HEK293 (cell line): ENCODE data around the gene SLX4.

Source experiments
- CTCF ChIP-seq: fragments of 450-650 bp; formaldehyde crosslinking; IDR thresholded peaks from 2 replicates; pipeline ENCODE4 v1.5.1; 2016; ENCODE audit warnings: missing biosample characterization, missing genetic modification characterization
- SP2 ChIP-seq: fragments of 450-650 bp; formaldehyde crosslinking; IDR thresholded peaks from 2 replicates; pipeline ENCODE4 v1.5.1; 2016; ENCODE audit warnings: missing biosample characterization, missing genetic modification characterization
- TRIM28 ChIP-seq: IDR thresholded peaks from 2 replicates; pipeline ENCODE4 v1.6.1; 2011; ENCODE audit warnings: low read length, control low read depth, borderline replicate concordance
- YY1 ChIP-seq: fragments of 450-650 bp; formaldehyde crosslinking; IDR thresholded peaks from 2 replicates; pipeline ENCODE4 v1.5.1; 2018; ENCODE audit warnings: missing biosample characterization, missing genetic modification characterization
- ZBTB48 ChIP-seq: fragments of 450-650 bp; formaldehyde crosslinking; IDR thresholded peaks from 2 replicates; pipeline ENCODE4 v1.5.1; 2016; ENCODE audit warnings: missing biosample characterization, missing genetic modification characterization
- ZNF138 ChIP-seq: fragments of 450-650 bp; formaldehyde crosslinking; IDR thresholded peaks from 2 replicates; pipeline ENCODE4 v1.5.1; 2016; ENCODE audit warnings: missing biosample characterization, missing genetic modification characterization, borderline replicate concordance
- ZNF23 ChIP-seq: fragments of 450-650 bp; formaldehyde crosslinking; IDR thresholded peaks from 2 replicates; pipeline ENCODE4 v1.5.1; 2016; ENCODE audit warnings: missing biosample characterization, missing genetic modification characterization, borderline replicate concordance
- ZNF701 ChIP-seq: fragments of 450-650 bp; formaldehyde crosslinking; IDR thresholded peaks from 2 replicates; pipeline ENCODE4 v1.5.1; 2016; ENCODE audit warnings: missing biosample characterization, missing genetic modification characterization
- ZNF830 ChIP-seq: fragments of 450-650 bp; IDR thresholded peaks from 2 replicates; pipeline ENCODE4 v1.5.0; 2018; ENCODE audit warnings: missing biosample characterization, missing genetic modification characterization, low read depth, mild to moderate bottlenecking, moderate library complexity

GRCh38 chr16:3548859-3549258, 62.5 kb downstream of the SLX4 start:
- TF ChIP-seq ZBTB48 (tag by site-specific recombination) (no peak), CTCF (tag by site-specific recombination) (no peak), YY1 (tag by site-specific recombination) (no peak), ZNF701 (tag by site-specific recombination) (no peak), ZNF830 (tag by site-specific recombination) (no peak), ZNF23 (tag by site-specific recombination) (no peak), TRIM28 (no peak), SP2 (tag by site-specific recombination) (no peak), ZNF138 (tag by site-specific recombination) (no peak)
